HPDE6-E6E7 (cell line): ENCODE results near the gene PIK3R5.

Experiments used
- DNase-seq: peaks from one replicate; pipeline ENCODE4 v3.0.0; 2011; ENCODE audit warnings: missing footprints; ENCODE audit errors: extremely low spot score

The PIK3R5 gene

GRCh38 chr17:8953156-8953885, 12.2 kb downstream of the PIK3R5 start:
- DNase-seq, result no peak

- DNase-seq, result no peak
These were observed 13.3 kb downstream of the PIK3R5 start for GRCh38 chr17:8952191-8952590.

- no peak for DNase-seq
These were observed 14.3 kb downstream of the PIK3R5 start for GRCh38 chr17:8951206-8951605.

- no peak for DNase-seq
These were observed 16.3 kb downstream of the PIK3R5 start for GRCh38 chr17:8949061-8949661.

- no peak for DNase-seq
These were observed 17.0 kb downstream of the PIK3R5 start for GRCh38 chr17:8948462-8948861.

GRCh38 chr17:8947201-8947600, 18.3 kb downstream of the PIK3R5 start:
- DNase-seq, result no peak

GRCh38 chr17:8946476-8946875, 19.0 kb downstream of the PIK3R5 start:
- no peak for DNase-seq

GRCh38 chr17:8946071-8946470, 19.4 kb downstream of the PIK3R5 start:
- no peak for DNase-seq

- DNase-seq, result no peak
These were observed 20.8 kb downstream of the PIK3R5 start for GRCh38 chr17:8944748-8945147.

- no peak for DNase-seq
These were observed 21.4 kb downstream of the PIK3R5 start for GRCh38 chr17:8944083-8944482.

- DNase-seq, result no peak
These were observed 23.4 kb downstream of the PIK3R5 start for GRCh38 chr17:8941980-8942622.

- no peak for DNase-seq
These were observed 24.0 kb downstream of the PIK3R5 start for GRCh38 chr17:8941520-8941919.

GRCh38 chr17:8940866-8941471, 24.5 kb downstream of the PIK3R5 start:
- DNase-seq, result no peak

GRCh38 chr17:8939496-8940334, 25.8 kb downstream of the PIK3R5 start:
- DNase-seq, result no peak

GRCh38 chr17:8938933-8939332, 26.6 kb downstream of the PIK3R5 start:
- DNase-seq, result no peak

- no peak for DNase-seq
These were observed 30.3 kb downstream of the PIK3R5 start for GRCh38 chr17:8935191-8935590.

- no peak for DNase-seq
These were observed 31.2 kb downstream of the PIK3R5 start for GRCh38 chr17:8934346-8934745.

GRCh38 chr17:8930649-8931048, 34.9 kb downstream of the PIK3R5 start:
- no peak for DNase-seq

- no peak for DNase-seq
These were observed 37.2 kb downstream of the PIK3R5 start for GRCh38 chr17:8928347-8928746.

- no peak for DNase-seq
These were observed 38.1 kb downstream of the PIK3R5 start for GRCh38 chr17:8927395-8927794.

GRCh38 chr17:8925808-8926207, 39.7 kb downstream of the PIK3R5 start:
- DNase-seq, result no peak

- no peak for DNase-seq
These were observed 40.4 kb downstream of the PIK3R5 start for GRCh38 chr17:8925141-8925540.
